WERI-Rb-1 (cell line): ENCODE data around the gene ARHGAP22.

Experiments used
- DNase-seq: peaks from one replicate; pipeline ENCODE4 v3.0.0-alpha.2; 2020
- H3K27ac ChIP-seq: fragments of 250-450 bp; sonication (Bioruptor Pico); 2 replicates; pipeline ENCODE4 v1.5.1; 2020; ENCODE audit warnings: mild to moderate bottlenecking, moderate library complexity
- H3K27me3 ChIP-seq: fragments of 250-450 bp; sonication (Bioruptor Pico); 2 replicates; pipeline ENCODE4 v1.5.1; 2021; ENCODE audit warnings: mild to moderate bottlenecking, low read depth, moderate library complexity; ENCODE audit not compliant: insufficient read depth, severe bottlenecking
- H3K36me3 ChIP-seq: fragments of 250-450 bp; sonication (Bioruptor Pico); 2 replicates; pipeline ENCODE4 v1.5.1; 2020; ENCODE audit warnings: mild to moderate bottlenecking, moderate library complexity
- H3K4me3 ChIP-seq: 2 replicates; pipeline ENCODE4 v1.5.1; 2011; ENCODE audit warnings: low read depth, mild to moderate bottlenecking, control low read depth, low read length
- H3K9me3 ChIP-seq: fragments of 250-450 bp; sonication (Bioruptor Pico); 2 replicates; pipeline ENCODE4 v1.5.1; 2021; ENCODE audit warnings: mild to moderate bottlenecking, moderate library complexity; ENCODE audit not compliant: severe bottlenecking
- CTCF ChIP-seq: IDR thresholded peaks from 2 replicates; pipeline ENCODE4 v1.5.1; 2011; ENCODE audit warnings: low read depth, mild to moderate bottlenecking, control low read depth, inconsistent platforms, low read length

The ARHGAP22 gene

GRCh38 chr10:48445932-48446331 is 158.9 kb downstream of the ARHGAP22 start:
- H3K36me3 ChIP-seq = no peaks in the 10 kb centered on the region
- H3K27ac ChIP-seq = peak overlapping the region; percentile 79
- no peaks in the 10 kb centered on the region for H3K27me3 ChIP-seq
- no peak overlapping the region for H3K4me3 ChIP-seq
- H3K9me3 ChIP-seq = no peaks in the 10 kb centered on the region
- TF ChIP-seq CTCF = no peak
- DNase-seq = peak; percentile 7

DNA sequence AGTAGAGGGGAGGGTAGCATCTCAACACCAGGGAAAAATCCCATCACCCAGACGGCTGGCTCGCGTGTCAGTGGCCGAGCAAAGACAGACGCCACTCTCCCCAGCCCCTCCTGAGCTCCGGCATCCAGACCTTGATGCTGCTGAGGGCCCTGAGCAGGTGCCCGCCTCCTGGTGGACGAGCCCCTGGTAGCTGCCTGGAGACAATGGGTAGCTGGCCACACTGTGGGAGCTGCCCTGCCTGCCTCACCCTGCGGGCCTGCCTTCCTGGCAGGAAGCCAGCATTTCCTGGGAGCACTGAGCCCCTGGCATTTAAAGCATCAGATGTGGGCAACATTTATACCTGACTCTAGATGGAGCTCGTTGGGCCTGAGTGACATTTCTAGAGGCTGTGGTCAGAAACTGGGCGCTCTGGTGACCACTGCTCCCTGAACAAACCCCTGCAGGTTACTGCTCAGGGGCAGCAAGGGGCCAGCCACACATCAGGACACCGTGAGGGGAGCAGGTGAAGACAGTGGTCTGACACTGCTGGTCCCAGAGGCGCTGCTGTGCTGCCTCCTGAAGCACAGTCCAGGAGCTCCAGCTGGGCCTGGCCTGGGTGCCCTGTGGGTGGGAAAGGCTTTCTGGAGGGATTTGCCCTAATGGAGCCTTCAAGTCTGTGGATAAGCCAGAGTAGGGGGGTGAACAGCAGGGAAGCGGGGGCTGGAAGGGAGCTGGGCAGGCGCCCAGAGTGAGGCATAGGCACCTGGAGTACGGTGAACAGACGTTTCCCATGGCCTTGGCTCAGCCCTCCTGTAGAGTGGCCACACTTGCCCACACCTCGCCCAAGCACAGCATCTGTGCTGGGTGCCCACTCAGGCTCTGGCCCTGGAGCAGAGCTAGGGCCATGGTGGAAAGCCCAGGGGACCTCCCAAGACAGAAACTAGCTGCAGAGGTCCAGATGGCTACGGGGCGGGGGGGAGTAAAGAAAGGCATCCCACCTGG is 159.7 kb downstream of the ARHGAP22 start:
- TF ChIP-seq CTCF = peak; percentile 28

GRCh38 chr10:48444266-48444665 is 160.6 kb downstream of the ARHGAP22 start:
- H3K27me3 ChIP-seq = no peaks in the 10 kb centered on the region
- H3K27ac ChIP-seq = peak overlapping the region; percentile 79
- peak; percentile 83 for DNase-seq
- H3K4me3 ChIP-seq = no peak overlapping the region; the same call in 1 of the 2 replicates
- H3K9me3 ChIP-seq = no peaks in the 10 kb centered on the region
- H3K36me3 ChIP-seq = no peaks in the 10 kb centered on the region
- peak; percentile 59 for TF ChIP-seq CTCF

More for the DNA sequence above, 159.7 kb downstream of the ARHGAP22 start:
- no peaks in the 10 kb centered on the region for H3K36me3 ChIP-seq
- H3K4me3 ChIP-seq = peak overlapping the region; percentile 19
- H3K27ac ChIP-seq = peak overlapping the region; percentile 79
- no peaks in the 10 kb centered on the region for H3K27me3 ChIP-seq
- peak; percentile 92 for DNase-seq
- H3K9me3 ChIP-seq = no peaks in the 10 kb centered on the region

DNA sequence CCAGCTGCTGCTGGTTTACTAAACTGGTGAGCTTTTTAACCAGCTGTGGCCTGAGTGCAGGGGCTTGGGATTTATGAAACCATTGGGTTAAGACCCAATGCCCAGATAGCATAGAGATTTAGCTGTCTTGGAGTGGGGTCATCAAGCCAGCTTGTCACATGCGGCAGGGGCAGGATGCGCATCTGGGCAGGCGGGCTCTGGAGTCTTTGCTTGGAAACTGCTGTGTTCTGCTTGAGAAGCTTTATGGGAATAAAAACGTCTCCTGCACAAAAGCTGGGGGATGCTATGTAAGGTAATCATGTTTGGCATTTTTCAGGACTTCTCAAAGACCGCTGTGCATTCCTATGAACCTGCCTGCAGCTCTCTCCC is 162.1 kb downstream of the ARHGAP22 start:
- DNase-seq = no peak
- Histone ChIP-seq H3K4me3 (no peak overlapping the region), H3K27me3 (no peaks in the 10 kb centered on the region), H3K9me3 (no peaks in the 10 kb centered on the region), H3K27ac (no peak overlapping the region), H3K36me3 (no peaks in the 10 kb centered on the region)
- TF ChIP-seq CTCF = no peak

DNA sequence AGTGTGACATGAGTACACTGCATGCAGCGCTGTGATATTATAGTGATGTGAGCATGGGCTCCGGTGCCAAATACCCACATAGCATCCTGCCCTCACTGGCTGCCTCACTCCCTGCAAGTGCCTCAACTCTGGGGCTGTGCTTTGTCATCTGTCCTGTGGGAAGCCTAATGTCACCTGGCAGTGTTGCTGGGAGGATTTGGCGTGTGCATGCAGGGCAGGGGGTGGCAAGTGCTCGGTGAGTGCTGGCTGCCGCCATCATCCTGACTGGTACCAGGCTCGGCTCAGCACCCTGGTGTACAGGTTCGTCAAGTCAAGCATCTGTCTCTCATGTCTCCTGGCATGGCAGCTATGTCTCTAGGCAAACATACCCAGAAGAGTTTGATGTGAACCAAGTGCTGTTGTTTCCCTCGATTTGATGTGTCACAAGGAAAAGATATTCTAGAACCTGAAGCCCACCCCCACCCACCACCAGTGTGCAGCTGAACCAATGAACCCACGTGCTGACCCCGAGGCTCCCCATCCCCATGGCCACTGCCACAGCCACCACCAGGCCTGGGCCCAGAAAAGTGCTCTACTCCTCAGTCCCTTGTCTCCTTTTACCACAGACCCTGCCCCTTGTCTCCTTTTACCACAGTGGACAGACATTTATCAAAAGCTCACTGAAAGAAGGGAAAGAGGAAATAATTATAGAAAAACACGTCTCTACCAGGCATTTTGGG is 162.6 kb downstream of the ARHGAP22 start:
- Histone ChIP-seq H3K9me3 (no peaks in the 10 kb centered on the region), H3K27me3 (no peaks in the 10 kb centered on the region), H3K27ac (no peak overlapping the region), H3K4me3 (no peak overlapping the region), H3K36me3 (no peaks in the 10 kb centered on the region)
- no peak for DNase-seq
- TF ChIP-seq CTCF = no peak
